Measurements from ENCODE around the gene PANK1.

DNA sequence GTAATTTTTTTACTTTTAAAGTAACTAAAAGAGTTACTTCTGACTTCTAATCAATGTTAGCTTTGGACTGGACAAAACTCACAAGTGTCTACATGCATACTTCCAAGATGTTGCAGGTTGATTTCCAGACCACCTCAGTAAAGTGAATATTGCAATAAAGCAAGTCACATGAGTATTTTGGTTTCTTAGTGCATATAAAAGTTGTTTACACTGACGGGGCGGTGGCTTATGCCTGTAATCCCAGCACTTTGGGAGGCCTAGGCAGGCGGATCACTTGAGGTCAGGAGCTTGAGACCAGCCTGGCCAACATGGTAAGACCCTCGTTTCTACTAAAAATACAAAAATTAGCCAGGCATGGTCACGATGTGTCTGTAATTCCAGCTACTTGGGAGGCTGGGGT lies 40.8 kb downstream of the PANK1 start:
- TF ChIP-seq GATA3 (IDR thresholded peaks at IDR 0.05; ENCODE audit: low read depth, low read length) (no peak), GATA2 (IDR thresholded peaks at IDR 0.05; ENCODE audit: low read depth, low read length) (no peak)

Measured in SH-SY5Y (cell line).